K562 (cell line): ENCODE measurements around the gene EPB41L4B. TPM values are rescaled to one million over a fixed set of nuclear protein-coding genes. Genes with fewer than 3 reads are reported as not detected.

Experiments used
- CBFA2T2 ChIP-seq: fragments of 450-650 bp; conservative IDR thresholded peaks from 2 replicates; pipeline ENCODE4 v1.6.1; 2017; ENCODE audit warnings: mild to moderate bottlenecking
- CBFA2T3 ChIP-seq: fragments of 450-650 bp; IDR thresholded peaks from 2 replicates; pipeline ENCODE4 v1.6.1; 2017
- E2F1 ChIP-seq: sonication (generic); formaldehyde crosslinking; IDR thresholded peaks from 2 replicates; pipeline ENCODE4 v1.8.1; 2023; ENCODE audit warnings: mild to moderate bottlenecking, missing genetic modification reagents, moderate library complexity
- E2F3 ChIP-seq: fragments of 250-450 bp; sonication (Bioruptor Pico); IDR thresholded peaks from 2 replicates; pipeline ENCODE4 v1.4.0; 2020; ENCODE audit warnings: mild to moderate bottlenecking
- ELF4 ChIP-seq: fragments of 450-650 bp; formaldehyde crosslinking; IDR thresholded peaks from 2 replicates; pipeline ENCODE4 v1.4.0; 2022; ENCODE audit warnings: missing genetic modification characterization
- ERF ChIP-seq: fragments of 450-650 bp; formaldehyde crosslinking; IDR thresholded peaks from 2 replicates; pipeline ENCODE4 v1.4.0; 2020; ENCODE audit warnings: mild to moderate bottlenecking, mixed read lengths
- GATA2 ChIP-seq: sonication (generic); formaldehyde crosslinking; IDR thresholded peaks from 2 replicates; pipeline ENCODE4 v1.4.0; 2020; ENCODE audit warnings: mild to moderate bottlenecking, missing genetic modification reagents
- HDAC2 ChIP-seq: fragments of 450-650 bp; IDR thresholded peaks from 2 replicates; pipeline ENCODE4 v1.6.1; 2016; ENCODE audit warnings: mild to moderate bottlenecking
- MAFG ChIP-seq: fragments of 450-650 bp; conservative IDR thresholded peaks from 2 replicates; pipeline ENCODE4 v1.6.1; 2016; ENCODE audit warnings: missing genetic modification characterization, missing compliant biosample characterization
- NBN ChIP-seq: fragments of 450-650 bp; IDR thresholded peaks from 2 replicates; pipeline ENCODE4 v1.6.1; 2016; ENCODE audit warnings: low read depth, mild to moderate bottlenecking
- NCOA4 ChIP-seq: fragments of 450-650 bp; IDR thresholded peaks from 2 replicates; pipeline ENCODE4 v1.6.1; 2018; ENCODE audit warnings: mild to moderate bottlenecking; ENCODE audit not compliant: partially characterized antibody
- NFRKB ChIP-seq: fragments of 450-650 bp; IDR thresholded peaks from 2 replicates; pipeline ENCODE4 v1.6.1; 2016; ENCODE audit warnings: low read depth
- RBM25 ChIP-seq: fragments of 200-400 bp; formaldehyde crosslinking; IDR thresholded peaks from 2 replicates; pipeline ENCODE4 v1.6.1; 2018; ENCODE audit warnings: low read length, low read depth, moderate library complexity; ENCODE audit not compliant: severe bottlenecking
- RREB1 ChIP-seq: fragments of 250-450 bp; sonication (Bioruptor Pico); IDR thresholded peaks from 2 replicates; pipeline ENCODE4 v1.4.0; 2020
- TARDBP ChIP-seq: fragments of 450-650 bp; IDR thresholded peaks from 2 replicates; pipeline ENCODE4 v1.6.1; 2016
- TSC22D4 ChIP-seq: fragments of 450-650 bp; IDR thresholded peaks from 2 replicates; pipeline ENCODE4 v1.6.1; 2016; ENCODE audit warnings: missing genetic modification characterization, missing biosample characterization, control low read depth
- XRCC5 ChIP-seq: fragments of 200-400 bp; formaldehyde crosslinking; IDR thresholded peaks from 2 replicates; pipeline ENCODE4 v1.6.1; 2017; ENCODE audit warnings: low read depth, mild to moderate bottlenecking, low read length
- ZNF140 ChIP-seq: fragments of 250-450 bp; sonication (Bioruptor Pico); IDR thresholded peaks from 2 replicates; pipeline ENCODE4 v1.8.0; 2021; ENCODE audit warnings: moderate library complexity, mild to moderate bottlenecking, inconsistent platforms
- ZNF146 ChIP-seq: IDR thresholded peaks from one replicate; pipeline ENCODE4 v1.6.1; 2018; ENCODE audit warnings: missing compliant biosample characterization; ENCODE audit not compliant: unreplicated experiment
- ZNF41 ChIP-seq: fragments of 250-450 bp; sonication (Bioruptor Pico); conservative IDR thresholded peaks from 2 replicates; pipeline ENCODE4 v1.4.0; 2020; ENCODE audit warnings: mild to moderate bottlenecking
- ZNF512 ChIP-seq: IDR thresholded peaks from 2 replicates; pipeline ENCODE4 v1.6.1; 2016; ENCODE audit warnings: missing genetic modification characterization, missing compliant biosample characterization
- polyA plus RNA-seq, 8 experiments: library from polyadenylated mRNA; depleted of rRNA in 4 of 8; stranded (reverse) in 5 of 8; unstranded in 3 of 8; fragments of >200 nt; fragmentation: Nextera tagmentation in 2 of 8; fragmentation: Illumina TruSeq in 1 of 8; extraction: Ambion mirVana in 2 of 8; extraction: Trizol in 1 of 8; gene quantifications; 2 replicates each; pipeline versions ENCODE4 v1.2.1 to v1.2.3, GENCODE V29; 2011 to 2014; ENCODE audit warnings: inconsistent platforms in 1 of 8, missing spikeins in 1 of 8
- total RNA-seq, 7 experiments: library from RNA; depleted of rRNA in 6 of 7; stranded (reverse); fragments of >200 nt in 6 of 7; fragmentation: Illumina TruSeq in 2 of 7; extraction: Trizol in 2 of 7; gene quantifications; 2 replicates each; pipeline versions ENCODE4 v1.2.1 to v1.2.3, GENCODE V29; 2011 to 2021; ENCODE audit warnings: low replicate concordance in 1 of 7

Gene EPB41L4B
- total and polyA plus RNA-seq, 9 of the 15 experiments (the other 6 are each of a cell fraction or from before 2014, with no cell fraction given) = 0.09 to 0.38 (median 0.21) TPM

GRCh38 chr9:109143881-109144562 is 176.8 kb downstream of the EPB41L4B start (continued):
- TF ChIP-seq ZNF512 (tag) (no peak), TARDBP (no peak), ZNF146 (CRISPR knock-in tag) (no peak), CBFA2T3 (peak; percentile 64), HDAC2 (peak; percentile 58; the same call in 1 of the 2 replicates), GATA2 (CRISPR knock-in tag) (no peak), RREB1 (CRISPR knock-in tag) (0 out of 2 replicates have a peak, but pooled peaks have one; percentile 23), E2F1 (CRISPR knock-in tag) (no peak), MAFG (tag) (no peak), TSC22D4 (tag) (no peak), ERF (CRISPR knock-in tag) (no peak), XRCC5 (no peak), NFRKB (no peak), NBN (no peak), NCOA4 (no peak), ZNF41 (CRISPR knock-in tag) (no peak), ZNF140 (CRISPR knock-in tag) (no peak), RBM25 (no peak), CBFA2T2 (no peak; the same call in 1 of the 2 replicates), ELF4 (CRISPR knock-in tag) (no peak), E2F3 (CRISPR knock-in tag) (no peak)
